Measurements from ENCODE around the gene C1orf116. TPM values are rescaled to one million over a fixed set of nuclear protein-coding genes. Genes with fewer than 3 reads are reported as not detected.

Gene C1orf116
- total RNA-seq (2022; extraction: Qiagen RNA extraction) = 3.8 to 5.4 TPM (median 4.5 TPM) in 5 replicates

DNA sequence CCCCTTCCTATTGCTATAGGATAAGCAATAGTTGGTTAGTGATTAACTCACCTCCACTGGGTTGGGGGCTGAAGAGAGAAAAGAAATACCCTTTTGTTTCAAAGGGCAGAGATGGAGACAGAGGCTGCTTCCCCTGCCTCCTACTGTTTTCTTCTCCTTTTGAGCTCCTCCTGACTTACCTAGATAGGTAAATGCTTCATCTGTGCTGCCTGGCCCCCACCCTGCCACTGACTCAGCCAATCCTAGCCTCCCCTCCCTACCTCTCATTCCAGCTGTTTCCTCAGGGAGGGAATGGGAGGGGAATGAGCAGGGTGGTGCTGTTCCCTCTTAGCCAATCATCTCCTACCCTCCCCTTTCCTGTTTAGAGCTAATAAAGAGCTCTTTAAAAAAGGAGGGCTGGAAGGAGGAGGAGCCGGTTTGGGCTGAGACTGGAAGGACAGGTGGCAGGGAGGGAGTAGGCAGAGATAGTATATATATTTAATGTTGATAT, at the start of gene C1orf116:
Gene C1orf116, minus strand, starts transcription at position 229 of the 490 bp plus-strand sequence. CDS start 5,158 bp downstream, outside the sequence.

GRCh38 chr1:207052911-207053769, 20.6 kb upstream of the C1orf116 start, which contains the start of gene PFKFB2:
Gene PFKFB2 (plus strand): TSS chr1:207053275. CDS start chr1:207054718, 1,443 bp downstream.

DNA sequence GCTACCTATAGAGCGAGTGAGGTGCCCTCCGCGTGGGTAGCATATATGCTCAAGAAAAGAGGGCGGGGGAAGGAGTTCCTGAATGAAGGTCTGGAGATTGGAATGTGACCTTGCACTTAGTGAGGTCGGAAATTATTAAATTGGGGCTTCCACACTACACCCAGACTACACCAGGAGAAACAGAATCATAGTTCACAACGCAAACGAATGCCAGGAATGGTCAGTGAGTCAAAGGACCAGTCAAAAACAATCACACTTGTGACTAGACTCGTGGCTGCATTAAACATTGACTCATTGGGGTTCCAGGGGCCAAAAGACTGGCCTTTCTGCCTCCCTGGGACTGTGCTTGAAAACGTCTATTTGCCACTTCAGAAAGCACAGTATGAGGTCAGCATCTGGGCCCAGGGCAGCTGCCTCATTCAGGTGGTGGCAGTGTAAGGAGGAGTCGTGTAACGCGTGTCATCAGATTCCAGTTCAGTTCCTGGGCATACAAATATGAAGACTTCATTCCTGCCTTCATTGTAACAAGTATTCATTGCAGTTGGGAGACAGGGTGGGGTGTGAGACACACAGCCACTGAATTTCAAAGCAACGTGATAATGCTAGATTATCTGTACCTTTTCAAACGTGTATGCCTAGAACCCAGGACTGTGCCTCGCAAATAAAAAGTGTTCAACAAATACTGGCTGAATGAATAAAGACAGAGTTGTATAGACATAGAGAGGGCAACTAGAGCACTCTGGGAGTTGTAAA, 18.8 kb upstream of the C1orf116 start, which contains the start of gene YOD1:
Gene YOD1, minus strand, starts transcription at position 18 of the 753 bp plus-strand sequence. CDS start 178 bp downstream, outside the sequence.

DNA sequence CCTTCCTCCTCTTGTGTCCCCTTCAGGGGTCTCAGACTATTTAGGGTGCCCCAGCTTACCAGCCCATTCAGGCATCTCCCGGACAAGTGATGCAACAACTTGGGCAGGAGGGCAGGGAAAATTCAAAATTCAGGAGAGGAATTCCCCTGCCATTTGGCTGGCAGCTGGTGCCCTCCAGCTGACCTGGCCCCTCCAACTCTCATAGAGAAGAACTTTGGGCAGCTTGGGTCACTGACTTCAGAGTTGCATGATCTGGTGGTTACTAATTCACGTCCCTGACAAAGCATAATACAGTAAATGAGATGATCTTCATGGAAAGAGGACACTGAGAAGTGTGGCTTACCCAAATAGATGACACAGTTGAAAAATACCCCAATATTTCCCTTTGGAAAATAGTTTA, 62.1 kb downstream of the C1orf116 start, which contains the start of gene FCAMR:
Gene FCAMR, minus strand, starts transcription at position 15 of the 400 bp plus-strand sequence. CDS start 335 bp downstream, outside the sequence.

Other genes starting within 250 kb of the C1orf116 start
- gene IL20, start 167.1 kb downstream of the C1orf116 start, total RNA-seq (2022; extraction: Qiagen RNA extraction) = 0.06 TPM in 1 of 5 replicates, not detected in the others
- 0.27 to 0.57 TPM (median 0.33 TPM) in 5 replicates for gene IL24, start 135.3 kb downstream of the C1orf116 start, total RNA-seq (2022; extraction: Qiagen RNA extraction)
- 3.3 to 6.3 TPM (median 4.9 TPM) in 5 replicates for gene FCMR, start 110.8 kb downstream of the C1orf116 start, total RNA-seq (2022; extraction: Qiagen RNA extraction)
- not detected in 5 replicates for gene PIGR, start 86.3 kb downstream of the C1orf116 start, total RNA-seq (2022; extraction: Qiagen RNA extraction)
- gene FCAMR, start 62.3 kb downstream of the C1orf116 start, total RNA-seq (2022; extraction: Qiagen RNA extraction) = not detected in 5 replicates
- gene YOD1, start 18.5 kb upstream of the C1orf116 start, total RNA-seq (2022; extraction: Qiagen RNA extraction) = 5.6 to 7.4 TPM (median 6.4 TPM) in 5 replicates
- gene PFKFB2, start 20.5 kb upstream of the C1orf116 start, total RNA-seq (2022; extraction: Qiagen RNA extraction) = 5.2 to 6.6 TPM (median 6.1 TPM) in 5 replicates
- 1.4 to 1.8 TPM (median 1.6 TPM) in 5 replicates for gene C4BPB, start 56.1 kb upstream of the C1orf116 start, total RNA-seq (2022; extraction: Qiagen RNA extraction)
- gene C4BPA, start 71.5 kb upstream of the C1orf116 start, total RNA-seq (2022; extraction: Qiagen RNA extraction) = 0.37 to 1.0 TPM (median 0.72 TPM) in 5 replicates